NOMO-1 treated with dmso at 0.1 percent for 144 hours (cell line): ENCODE measurements around the gene XIRP1.

ENCODE experiments used
- DNase-seq: peaks from one replicate; lab custom pipeline; 2025; ENCODE audit not compliant: unreplicated experiment; lab: John Stamatoyannopoulos, UW

Gene XIRP1

DNA sequence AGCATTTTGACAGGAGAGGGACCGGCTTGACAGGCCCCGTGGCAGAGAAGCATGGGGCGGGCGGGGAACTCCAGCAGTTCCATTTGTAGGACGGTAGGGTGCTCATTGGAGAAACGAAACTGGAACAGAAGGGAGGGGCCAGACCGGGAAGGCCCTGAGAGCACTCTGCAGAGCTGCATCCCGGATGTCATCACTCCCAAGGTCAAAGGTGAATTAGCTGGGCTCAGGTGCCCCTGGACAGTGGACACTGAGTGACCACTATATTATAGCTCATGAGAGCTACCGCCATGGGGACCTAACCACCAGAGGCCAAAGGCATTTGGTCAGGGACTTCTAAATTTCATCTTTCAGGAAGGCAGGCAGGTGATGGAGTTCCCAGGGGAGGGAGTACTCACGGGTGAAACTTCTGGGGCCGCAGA is 46.3 kb downstream of the XIRP1 start:
- no peak for DNase-seq

- DNase-seq = no peak
Observed at GRCh38 chr3:39144748-39145380, 47.5 kb downstream of the XIRP1 start.

GRCh38 chr3:39144095-39144747 is 48.2 kb downstream of the XIRP1 start:
- DNase-seq = no peak

GRCh38 chr3:39143051-39143885 is 49.1 kb downstream of the XIRP1 start:
- no peak for DNase-seq

DNA sequence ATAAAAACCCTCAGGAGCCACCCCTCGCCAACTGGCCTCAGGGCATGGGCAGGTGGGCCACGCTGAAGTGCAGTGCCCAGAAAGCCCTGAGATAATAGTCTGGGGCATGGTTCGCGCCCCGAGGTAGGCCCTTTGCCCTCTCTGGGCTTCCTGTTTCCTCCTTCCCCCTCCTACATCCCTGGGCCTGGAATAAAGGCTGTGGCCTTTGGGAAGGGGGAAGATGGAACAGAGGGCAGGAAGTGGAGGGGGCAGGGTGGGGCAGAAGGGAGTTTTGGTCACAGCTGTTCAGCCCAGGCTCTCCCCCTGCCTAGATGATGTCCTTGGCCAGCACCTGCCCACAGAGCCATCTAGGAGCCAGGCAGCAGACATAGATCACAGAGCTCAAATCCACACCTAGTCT is 50.3 kb downstream of the XIRP1 start:
- no peak for DNase-seq

DNA sequence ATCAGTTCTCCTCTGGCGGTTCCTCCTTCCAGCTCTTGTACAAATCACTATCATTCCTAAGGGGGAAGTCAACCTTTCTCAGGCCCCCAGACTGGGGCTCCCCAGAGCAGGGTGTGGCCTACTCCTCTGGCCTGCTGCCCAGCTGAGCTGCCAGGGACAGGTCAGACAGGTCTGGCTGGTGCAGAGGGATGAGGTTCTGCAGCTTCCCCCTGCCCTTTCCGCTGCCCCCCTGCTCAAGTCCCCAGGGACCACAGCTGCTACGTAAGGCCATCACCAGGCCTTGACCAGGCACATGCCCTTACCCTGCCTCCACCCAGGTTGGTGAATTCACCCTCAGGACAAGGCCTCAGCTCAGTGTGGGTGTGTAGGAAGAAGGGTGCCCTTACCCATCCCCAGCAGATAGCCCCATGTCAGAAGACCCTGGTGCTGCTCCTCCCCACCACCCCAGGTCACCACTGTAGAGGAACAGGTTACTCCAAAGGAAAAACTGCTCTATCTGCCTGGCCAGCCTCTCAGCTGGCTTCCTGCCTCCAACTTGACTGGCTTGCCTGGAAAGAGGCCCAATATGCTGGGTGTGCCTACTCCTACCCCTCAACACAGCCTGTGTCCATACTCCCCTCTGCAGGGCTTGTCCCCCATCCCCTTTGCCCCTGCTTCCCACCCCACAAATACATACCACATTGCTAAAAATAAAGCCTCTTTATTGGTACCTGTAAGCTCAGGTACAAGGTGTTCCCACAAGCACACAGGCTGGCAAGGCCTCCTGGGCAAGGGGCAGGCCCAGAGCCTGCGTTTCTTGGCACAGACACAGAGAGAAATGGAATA is 51.0 kb downstream of the XIRP1 start:
- DNase-seq = no peak

GRCh38 chr3:39140341-39140971 is 51.9 kb downstream of the XIRP1 start:
- no peak for DNase-seq

DNA sequence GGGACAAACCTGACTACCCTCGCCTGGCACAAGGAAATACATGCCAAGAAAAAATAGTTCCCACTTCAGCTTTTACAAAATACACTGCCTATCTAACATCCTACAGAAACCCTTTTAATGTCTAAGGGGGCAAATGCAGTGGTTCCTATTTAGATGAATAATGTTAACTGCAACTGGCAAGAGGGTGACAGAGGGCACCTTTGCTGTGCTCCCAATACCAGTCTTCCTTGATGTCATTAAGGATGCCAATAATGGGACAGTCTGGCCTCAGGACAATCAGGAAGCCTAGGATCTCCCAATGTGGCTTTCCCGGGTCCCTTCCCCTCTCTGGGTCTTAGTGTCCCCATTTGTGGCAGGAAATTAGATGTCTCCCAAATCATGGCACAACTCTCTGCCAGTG is 53.0 kb downstream of the XIRP1 start:
- DNase-seq = no peak

GRCh38 chr3:39138804-39139415 is 53.5 kb downstream of the XIRP1 start:
- no peak for DNase-seq

DNA sequence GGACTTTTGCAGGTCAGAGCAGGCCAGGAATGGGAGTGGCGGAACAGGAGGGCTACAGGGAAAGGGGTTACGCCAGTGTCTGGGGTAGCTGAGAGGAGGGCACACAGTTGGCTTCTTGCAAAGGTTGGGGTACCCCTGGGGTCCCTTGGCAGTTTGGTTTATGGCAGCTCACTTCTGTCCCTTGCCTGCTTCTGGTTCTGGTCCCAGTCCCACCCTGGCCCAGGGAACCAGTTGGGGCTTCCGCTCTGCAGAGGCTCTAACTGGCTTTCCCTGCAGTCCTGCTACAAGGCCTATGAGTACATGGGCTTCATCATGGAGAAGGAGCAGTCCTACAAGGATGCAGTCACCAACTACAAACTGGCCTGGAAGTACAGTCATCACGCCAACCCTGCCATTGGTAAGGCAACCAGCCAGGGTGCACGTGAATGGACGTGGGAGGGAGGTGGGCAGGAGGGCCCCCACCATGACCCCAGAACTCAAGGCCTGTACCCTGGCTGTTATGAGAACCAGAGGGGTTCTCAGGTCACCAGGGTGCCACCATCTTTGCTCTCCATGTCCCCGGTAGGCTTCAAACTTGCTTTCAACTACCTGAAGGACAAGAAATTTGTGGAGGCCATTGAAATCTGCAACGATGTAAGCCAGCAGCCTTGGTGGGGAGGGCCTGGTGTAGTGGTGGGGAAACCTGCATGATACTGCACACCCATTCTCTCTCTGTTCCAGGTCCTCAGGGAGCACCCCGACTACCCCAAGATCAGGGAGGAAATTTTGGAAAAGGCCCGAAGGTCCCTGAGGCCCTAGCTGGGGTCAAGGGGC is 54.2 kb downstream of the XIRP1 start:
- DNase-seq = no peak

GRCh38 chr3:39137435-39137936 is 54.9 kb downstream of the XIRP1 start:
- DNase-seq = no peak

- no peak for DNase-seq
Observed at GRCh38 chr3:39136533-39137434, 55.6 kb downstream of the XIRP1 start.

DNA sequence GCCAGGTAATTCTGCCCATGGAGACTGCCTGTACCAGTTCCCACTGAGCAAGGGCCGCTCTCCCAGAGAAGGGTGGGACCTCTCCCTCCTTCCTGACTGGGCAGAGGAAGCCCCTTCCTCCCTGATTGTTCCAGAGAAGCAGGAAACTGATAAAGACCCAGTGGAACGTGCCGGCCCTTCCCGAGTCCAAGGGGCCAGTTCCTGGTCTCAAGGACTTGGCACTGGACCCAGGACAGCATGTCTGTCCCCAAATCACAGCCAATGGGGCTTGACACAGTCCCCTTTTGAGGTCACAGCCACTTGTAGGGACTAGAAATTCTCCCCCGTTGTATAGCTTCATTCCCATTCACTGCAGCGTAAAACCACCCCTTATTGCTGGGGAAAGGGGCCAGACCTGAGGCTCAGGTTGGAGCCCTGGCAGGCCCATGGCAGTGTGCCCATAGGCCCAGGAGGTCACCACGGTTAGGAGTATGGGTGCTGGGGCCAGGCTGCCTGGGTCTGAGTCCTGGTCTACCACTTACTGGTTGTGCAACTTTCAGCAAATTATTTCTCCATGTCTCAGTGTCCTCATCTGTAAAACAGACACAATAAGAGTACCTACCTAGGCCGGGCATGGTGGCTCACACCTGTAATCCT is 57.1 kb downstream of the XIRP1 start:
- DNase-seq = no peak

- DNase-seq = no peak
Observed at GRCh38 chr3:39134305-39134704, 58.1 kb downstream of the XIRP1 start.

- no peak for DNase-seq
Observed at GRCh38 chr3:39133822-39134221, 58.6 kb downstream of the XIRP1 start.
